GM12878 (cell line): Measurements from ENCODE around the gene RHEB.

ENCODE experiments used
- BHLHE40 ChIP-seq, 2 experiments: fragments of 450-650 bp in 1 of 2; IDR thresholded peaks; 2 replicates each; pipeline ENCODE4 v1.6.1; 2011 to 2017; ENCODE audit warnings: low read depth in 2 of 2, borderline replicate concordance in 1 of 2, improper control_type of control experiment in 1 of 2, low read length in 1 of 2, mild to moderate bottlenecking in 1 of 2
- CEBPB ChIP-seq, 2 experiments: fragments of 150-350 bp in 1 of 2; IDR thresholded peaks; 2 replicates each; pipeline ENCODE4 v1.6.1; 2012 to 2014; ENCODE audit warnings: low read depth in 2 of 2, low read length in 2 of 2, borderline replicate concordance in 1 of 2, inconsistent platforms in 1 of 2
- CTCF ChIP-seq, 3 experiments: IDR thresholded peaks in 2 of 3; conservative IDR thresholded peaks in 1 of 3; 2 replicates each; pipeline ENCODE4 v1.5.1; 2011; ENCODE audit warnings: low read depth in 3 of 3, low read length in 3 of 3, mild to moderate bottlenecking in 3 of 3, control low read depth in 2 of 3, moderate library complexity in 2 of 3, inconsistent platforms in 1 of 3, mixed read lengths in 1 of 3; ENCODE audit not compliant: control insufficient read depth in 2 of 3, insufficient read depth in 1 of 3; ENCODE audit errors: extremely low read depth in 1 of 3
- EZH2 ChIP-seq: IDR thresholded peaks from 2 replicates; pipeline ENCODE4 v1.6.1; 2012; ENCODE audit warnings: low read depth, mild to moderate bottlenecking, control low read depth, inconsistent platforms, low read length, borderline replicate concordance; ENCODE audit not compliant: control insufficient read depth
- NR2F1 ChIP-seq: fragments of 450-650 bp; conservative IDR thresholded peaks from 2 replicates; pipeline ENCODE4 v1.6.1; 2017; ENCODE audit warnings: mild to moderate bottlenecking
- POLR2A ChIP-seq: IDR thresholded peaks from 2 replicates; pipeline ENCODE4 v1.6.1; 2011; ENCODE audit warnings: low read depth, mild to moderate bottlenecking, low read length
- POLR2AphosphoS5 ChIP-seq: IDR thresholded peaks from 2 replicates; pipeline ENCODE4 v1.6.1; 2011; ENCODE audit warnings: mild to moderate bottlenecking, low read length, inconsistent platforms
- RCOR1 ChIP-seq: conservative IDR thresholded peaks from 2 replicates; pipeline ENCODE4 v1.6.1; 2012; ENCODE audit warnings: low read depth, low read length, improper control_type of control experiment
- REST ChIP-seq: IDR thresholded peaks from 2 replicates; pipeline ENCODE4 v1.6.1; 2012; ENCODE audit warnings: mild to moderate bottlenecking, low read depth, low read length
- SUZ12 ChIP-seq: fragments of 200-600 bp; sonication (generic); IDR thresholded peaks from one replicate; pipeline ENCODE4 v1.6.1; 2018; ENCODE audit warnings: antibody characterized with exemption, mild to moderate bottlenecking; ENCODE audit not compliant: unreplicated experiment
- TAF1 ChIP-seq: IDR thresholded peaks from 2 replicates; pipeline ENCODE4 v1.6.1; 2011; ENCODE audit warnings: mild to moderate bottlenecking, low read depth, low read length, borderline replicate concordance
- YBX1 ChIP-seq: fragments of 450-650 bp; IDR thresholded peaks from 2 replicates; pipeline ENCODE4 v1.6.1; 2016; ENCODE audit warnings: antibody characterized with exemption
- YY1 ChIP-seq: IDR thresholded peaks from 2 replicates; pipeline ENCODE4 v1.6.1; 2011; ENCODE audit warnings: low read depth, mild to moderate bottlenecking, low read length
- ZBTB33 ChIP-seq: fragments of 450-650 bp; IDR thresholded peaks from 2 replicates; pipeline ENCODE4 v1.6.1; 2017; ENCODE audit warnings: mild to moderate bottlenecking

GRCh38 chr7:151491859-151492258 lies 27.8 kb downstream of the RHEB start:
- TF ChIP-seq POLR2A (no peak), TAF1 (no peak), CTCF (IDR thresholded peaks at IDR 0.05 in 2 of 3, conservative IDR thresholded peaks at IDR 0.05 in 1 of 3; ENCODE audit: control insufficient read depth in 2 of 3, extremely low read depth in 1 of 3, insufficient read depth in 1 of 3, low read depth in 3 of 3, low read length in 3 of 3) (no peak), EZH2 (no peak), SUZ12 (no peak), YY1 (no peak), REST (no peak), RCOR1 (no peak), BHLHE40 (IDR thresholded peaks at IDR 0.05; ENCODE audit: borderline replicate concordance in 1 of 2, low read depth in 2 of 2, low read length in 1 of 2) (no peak), CEBPB (IDR thresholded peaks at IDR 0.05; ENCODE audit: borderline replicate concordance in 1 of 2, low read depth in 2 of 2, low read length in 2 of 2) (no peak), POLR2AphosphoS5 (no peak), NR2F1 (no peak), YBX1 (no peak), ZBTB33 (no peak)
